Activated naive CD4-positive, alpha-beta T cell treated with anti-CD3 and anti-CD28 coated beads, Interleukin-2, amount 50 U/mL, for 16 hours (primary cell): ENCODE data around the gene NPM3.

Source experiments
- DNase-seq: peaks from one replicate; pipeline ENCODE4 v3.0.0-alpha.2; 2020

Gene NPM3

DNA sequence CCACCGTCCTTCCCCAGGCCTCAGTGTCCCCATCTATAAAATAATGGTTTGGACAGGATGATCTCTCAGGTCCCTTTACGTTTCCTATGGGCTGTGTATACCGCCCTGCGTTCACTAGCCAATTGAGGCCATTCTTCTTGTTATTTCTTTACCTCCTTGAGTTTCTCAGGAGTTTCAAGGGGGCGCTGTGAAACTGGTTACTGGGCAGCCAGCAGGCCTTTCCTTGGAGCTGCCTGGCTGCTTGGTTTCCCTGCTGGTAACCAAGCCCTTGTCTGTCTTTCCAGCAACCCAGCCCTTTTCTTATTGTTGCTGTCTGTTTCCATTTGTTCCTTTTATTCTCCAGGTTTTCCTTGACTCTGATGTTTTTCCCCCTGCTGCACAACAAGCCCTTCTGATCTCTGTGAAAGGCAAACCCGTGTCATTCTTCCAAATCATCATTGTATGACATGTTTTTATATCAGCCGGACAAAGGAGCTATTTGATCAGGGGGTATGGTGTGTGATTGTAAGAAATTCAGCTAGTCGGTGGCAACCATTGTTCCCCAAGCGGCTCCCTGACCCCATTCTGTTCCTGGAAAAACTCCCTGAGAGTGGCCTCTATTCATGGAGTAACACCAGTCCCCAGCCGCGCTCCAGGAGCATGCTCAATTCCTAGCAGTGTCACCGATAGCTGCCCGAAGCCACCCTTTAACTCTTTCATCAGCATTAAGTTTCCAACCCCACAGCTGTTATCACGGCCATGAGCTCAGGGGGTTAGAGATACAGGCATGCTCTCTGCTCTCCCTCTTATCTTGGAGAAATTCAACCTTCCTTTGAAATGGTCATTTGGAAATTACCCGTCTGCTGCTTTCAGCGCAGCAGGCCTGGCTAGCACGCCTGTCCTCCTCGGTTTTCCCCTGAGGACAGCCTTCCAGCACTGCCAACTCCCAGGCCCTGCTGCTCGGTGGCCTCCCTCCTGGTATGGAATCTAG, 33.9 kb downstream of the NPM3 start:
- no peak for DNase-seq

DNA sequence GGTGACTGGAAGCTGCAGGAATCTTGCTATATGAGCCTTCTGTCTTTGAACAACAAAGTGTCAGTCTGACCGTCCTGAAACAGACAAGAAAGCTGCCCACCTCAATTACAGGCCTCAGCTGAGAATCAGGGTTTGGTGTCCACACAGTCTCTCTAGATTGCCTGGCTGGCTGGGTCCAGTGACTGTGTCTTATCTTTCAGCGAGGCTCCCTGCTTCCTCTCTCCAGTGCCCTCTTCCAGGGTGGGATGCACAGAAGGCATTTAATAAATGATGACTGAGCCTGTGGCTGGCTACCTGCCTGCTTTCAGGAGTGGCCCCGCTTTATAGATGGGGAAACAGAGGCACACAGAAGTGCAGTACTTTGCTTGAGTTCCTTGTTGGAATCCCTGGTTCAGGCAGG, 34.8 kb downstream of the NPM3 start:
- DNase-seq, result no peak

- DNase-seq, result no peak
Observed at GRCh38 chr10:101745074-101745696, 38.1 kb downstream of the NPM3 start.

DNA sequence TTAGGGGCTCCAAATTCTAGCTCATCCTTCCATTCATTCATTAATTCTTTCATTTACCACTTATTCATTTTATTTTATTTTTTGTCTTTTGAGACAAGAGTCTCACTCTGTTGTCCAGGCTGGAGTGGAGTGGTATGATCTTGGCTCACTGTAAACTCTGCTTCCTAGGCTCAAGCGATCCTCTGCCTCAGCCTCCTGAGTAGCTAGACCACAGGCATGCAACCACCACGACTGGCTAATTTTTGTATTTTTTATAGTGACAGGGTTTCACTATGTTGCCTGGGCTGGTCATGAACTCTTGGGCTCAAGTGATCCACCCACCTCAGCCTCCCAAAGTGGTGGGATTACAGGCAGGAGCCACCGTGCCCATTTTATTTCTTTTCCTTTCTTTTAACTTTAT, 39.0 kb downstream of the NPM3 start:
- DNase-seq, result no peak

DNA sequence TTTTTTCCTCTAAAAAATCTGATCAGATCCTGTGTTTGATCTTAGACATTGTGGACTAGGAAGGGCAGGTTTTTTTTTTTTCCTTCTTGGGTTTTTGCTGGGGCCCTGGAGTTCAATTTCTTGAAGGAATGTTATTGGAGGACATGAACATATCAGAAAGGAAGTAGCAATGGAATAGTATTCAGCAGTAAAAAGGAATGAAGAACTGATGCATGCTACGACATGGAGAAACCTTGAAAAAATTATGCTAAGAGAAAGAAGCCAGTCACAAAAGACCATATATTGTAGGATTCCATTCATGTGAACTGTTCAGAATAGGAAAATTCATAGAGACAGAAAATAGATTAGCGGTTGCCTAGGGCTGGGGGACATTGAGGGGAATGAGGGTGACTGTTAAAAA, 41.3 kb downstream of the NPM3 start:
- no peak for DNase-seq

DNA sequence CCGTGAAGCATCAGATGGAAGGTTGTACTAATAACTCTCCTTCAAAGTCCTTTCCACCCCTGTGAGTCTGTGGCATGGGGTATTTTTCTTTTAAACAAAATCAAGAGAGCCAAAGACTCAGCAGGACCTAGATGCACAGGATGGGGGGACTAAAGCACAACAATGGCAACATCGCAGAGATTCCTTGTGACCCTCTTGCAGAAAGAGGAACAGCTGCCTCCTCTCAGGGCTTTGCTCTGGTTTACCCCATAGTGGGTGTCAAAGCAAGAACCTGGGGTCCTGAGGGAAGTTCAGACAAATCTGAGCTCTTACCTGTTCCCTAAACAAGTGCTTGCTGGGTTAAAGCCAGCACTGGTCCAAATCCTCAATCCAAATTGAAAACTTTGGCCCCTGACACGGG, 46.6 kb downstream of the NPM3 start:
- no peak for DNase-seq

- no peak for DNase-seq
Observed at GRCh38 chr10:101732096-101732495, 51.1 kb downstream of the NPM3 start.
